Astrocyte of the cerebellum (primary cell): ENCODE data around the gene MRC2.

Experiments used
- DNase-seq: peaks from one replicate; pipeline ENCODE4 v3.0.0-alpha.2; 2011; ENCODE audit warnings: low read depth
- H3K4me3 ChIP-seq: 2 replicates; pipeline ENCODE4 v1.5.1; 2011; ENCODE audit warnings: mild to moderate bottlenecking, low read depth, low read length, moderate library complexity
- in situ Hi-C: cut with HindIII; loops from 2 replicates; pipeline ENCODE4 v1.10.0; 2017; ENCODE audit warnings: low sequenced_read_pairs
- TF ChIP-seq, protein P1 (sequence below): IDR thresholded peaks from 2 replicates; pipeline ENCODE4 v1.5.1; 2012; ENCODE audit warnings: low read length, low read depth, moderate library complexity, mild to moderate bottlenecking; ENCODE audit errors: missing control alignments

MRC2 gene

DNA sequence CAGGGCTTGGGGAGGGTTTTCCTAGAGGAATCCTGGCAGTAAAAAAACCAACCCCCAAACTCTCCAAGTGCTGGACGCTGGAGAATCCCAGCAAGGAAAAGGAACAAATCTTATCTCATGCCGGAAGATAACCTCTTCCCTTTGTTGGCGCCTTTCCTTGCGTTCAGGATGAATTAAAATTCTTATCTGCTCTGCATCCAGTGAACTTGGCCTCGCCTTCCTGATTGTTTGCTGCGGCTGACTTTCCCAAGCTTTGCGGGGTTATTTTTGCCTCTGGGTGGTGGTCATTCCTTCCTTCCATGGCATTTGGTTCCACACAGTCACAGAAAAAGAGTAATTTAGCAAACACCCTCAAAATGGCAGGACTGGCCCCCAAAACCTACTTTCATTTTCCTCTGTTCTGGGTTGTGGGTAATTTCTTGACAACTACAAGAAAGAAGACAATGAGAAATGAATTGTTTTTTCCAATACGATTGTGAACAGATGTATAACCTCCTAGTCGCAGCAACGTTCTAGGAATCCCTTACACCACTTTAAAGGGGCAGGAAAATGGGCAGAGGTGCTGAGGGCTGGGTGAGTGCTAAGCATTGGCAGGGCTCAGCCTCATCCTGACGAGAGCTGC lies 77.8 kb downstream of the MRC2 start:
- TF ChIP-seq, protein P1, sequence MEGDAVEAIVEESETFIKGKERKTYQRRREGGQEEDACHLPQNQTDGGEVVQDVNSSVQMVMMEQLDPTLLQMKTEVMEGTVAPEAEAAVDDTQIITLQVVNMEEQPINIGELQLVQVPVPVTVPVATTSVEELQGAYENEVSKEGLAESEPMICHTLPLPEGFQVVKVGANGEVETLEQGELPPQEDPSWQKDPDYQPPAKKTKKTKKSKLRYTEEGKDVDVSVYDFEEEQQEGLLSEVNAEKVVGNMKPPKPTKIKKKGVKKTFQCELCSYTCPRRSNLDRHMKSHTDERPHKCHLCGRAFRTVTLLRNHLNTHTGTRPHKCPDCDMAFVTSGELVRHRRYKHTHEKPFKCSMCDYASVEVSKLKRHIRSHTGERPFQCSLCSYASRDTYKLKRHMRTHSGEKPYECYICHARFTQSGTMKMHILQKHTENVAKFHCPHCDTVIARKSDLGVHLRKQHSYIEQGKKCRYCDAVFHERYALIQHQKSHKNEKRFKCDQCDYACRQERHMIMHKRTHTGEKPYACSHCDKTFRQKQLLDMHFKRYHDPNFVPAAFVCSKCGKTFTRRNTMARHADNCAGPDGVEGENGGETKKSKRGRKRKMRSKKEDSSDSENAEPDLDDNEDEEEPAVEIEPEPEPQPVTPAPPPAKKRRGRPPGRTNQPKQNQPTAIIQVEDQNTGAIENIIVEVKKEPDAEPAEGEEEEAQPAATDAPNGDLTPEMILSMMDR, result no peak
- no peak for DNase-seq
- H3K4me3 ChIP-seq, result peak overlapping the region; percentile 46
- in situ Hi-C loops, result no loop called here

DNA sequence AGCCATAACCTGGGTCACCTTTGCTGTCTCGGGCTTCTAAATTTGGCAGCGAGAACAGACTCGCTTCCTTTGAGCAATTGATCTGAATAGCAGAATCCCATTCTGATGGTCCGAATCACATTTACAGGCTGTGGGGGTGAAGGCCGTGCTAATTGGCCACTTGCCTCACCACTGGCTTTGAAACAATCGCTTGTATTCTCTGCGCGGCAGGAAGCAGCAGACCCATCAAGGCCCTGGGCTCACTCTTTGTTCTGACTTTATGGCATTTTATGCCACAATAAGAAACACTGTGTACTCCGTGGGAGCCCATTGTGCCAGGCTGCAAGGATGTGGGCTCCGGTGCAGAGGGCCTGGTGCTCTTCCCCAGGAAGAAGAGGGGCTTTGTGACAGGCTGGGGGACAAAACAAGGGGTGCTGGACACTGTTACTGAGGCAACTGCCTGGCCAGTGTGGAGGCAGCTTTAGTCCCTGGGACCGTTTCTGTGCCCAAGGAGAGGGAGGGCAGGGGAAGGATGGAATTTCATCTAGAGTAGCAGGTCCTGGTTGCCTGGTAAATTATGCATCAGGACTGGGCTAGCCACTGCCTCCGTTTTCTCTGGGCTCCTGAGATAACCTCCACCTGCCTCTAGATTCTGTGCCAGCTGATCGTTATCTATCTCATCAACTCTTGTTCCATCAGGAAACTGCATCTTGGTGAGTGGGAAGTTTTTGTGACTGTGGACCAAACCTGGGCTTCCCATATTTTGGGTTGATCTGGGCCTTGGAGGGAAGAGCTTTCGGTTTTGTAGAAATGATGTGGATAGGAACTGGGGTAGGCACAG lies 78.5 kb downstream of the MRC2 start:
- TF ChIP-seq, protein P1, result no peak
- H3K4me3 ChIP-seq, result peak overlapping the region; percentile 46
- DNase-seq, result no peak
- in situ Hi-C loops, result no loop called here

DNA sequence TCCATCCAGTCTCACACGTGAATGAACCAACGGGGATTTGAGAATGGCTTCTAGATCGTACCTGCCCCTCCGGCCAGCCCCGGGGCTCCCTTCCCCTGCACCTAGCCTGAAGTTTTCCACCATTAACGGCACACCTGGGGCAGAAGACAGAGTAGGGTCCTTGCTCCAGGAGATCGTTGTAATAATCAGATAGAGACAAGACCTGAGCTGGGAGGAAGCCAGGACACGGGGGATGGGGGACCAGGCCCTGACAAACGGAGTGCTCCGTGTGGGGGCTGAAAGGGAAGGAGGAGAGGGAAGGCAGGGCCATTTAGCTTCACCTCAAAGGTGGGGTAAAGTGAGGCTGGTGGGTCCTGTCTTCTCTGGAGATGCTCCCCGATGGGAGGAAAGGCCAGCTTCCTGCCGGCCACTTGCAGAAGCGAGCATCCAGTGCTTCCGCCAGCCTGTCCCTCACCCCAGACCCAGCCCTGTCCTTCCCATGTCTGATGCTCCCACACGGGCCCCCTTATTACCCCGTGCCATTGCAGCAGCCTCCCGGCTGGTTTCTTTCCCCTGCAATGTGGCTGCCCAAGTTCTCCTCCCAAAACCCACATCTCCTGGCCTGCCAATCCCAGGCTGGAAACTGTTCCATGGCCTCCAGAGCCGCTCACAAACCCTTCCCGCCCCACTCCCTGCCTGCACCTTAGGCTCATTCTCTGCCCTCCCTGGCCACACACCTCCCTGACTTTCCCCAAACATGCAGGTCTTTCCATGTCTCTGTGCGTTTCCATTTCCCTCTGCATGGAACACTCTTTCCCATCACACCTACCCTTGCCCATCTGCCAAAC lies 79.3 kb downstream of the MRC2 start:
- in situ Hi-C loops, result no loop called here
- TF ChIP-seq, protein P1, result no peak
- DNase-seq, result no peak
- peak overlapping the region; percentile 46 for H3K4me3 ChIP-seq

DNA sequence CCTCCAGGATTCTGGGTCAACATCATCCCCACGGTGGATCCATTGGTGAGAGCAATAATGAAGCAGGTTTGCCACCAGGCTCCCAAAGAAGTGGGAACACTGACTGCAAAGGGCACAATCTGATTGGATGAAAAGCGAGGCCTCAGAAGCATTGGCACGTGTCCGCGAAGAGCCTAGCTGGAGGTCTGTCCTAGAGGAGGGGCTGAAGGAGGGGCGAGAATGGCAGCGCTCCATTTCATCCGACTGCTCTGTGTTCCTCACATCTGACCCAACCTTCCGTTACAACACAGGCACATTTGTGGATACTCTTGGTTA lies 79.9 kb downstream of the MRC2 start:
- in situ Hi-C loops, result no loop called here

DNA sequence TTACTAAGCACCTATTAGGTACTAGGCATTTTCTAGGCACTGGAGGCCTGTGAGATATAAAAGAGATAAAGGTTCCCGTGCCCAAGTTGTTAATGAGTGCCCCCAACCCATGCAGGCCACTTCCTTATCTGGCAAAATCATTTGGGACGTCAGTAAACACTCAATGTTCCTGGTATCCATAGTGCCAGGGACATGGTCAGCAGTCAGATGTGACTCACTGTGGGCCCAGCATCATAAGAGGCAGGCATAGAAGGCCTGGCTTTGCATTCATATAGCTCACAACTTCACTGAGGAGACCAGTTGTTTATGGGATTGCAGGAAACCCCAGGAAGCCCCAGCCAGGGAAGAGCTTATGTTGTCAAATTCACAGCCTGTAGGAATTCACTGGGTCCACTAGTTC lies 81.1 kb downstream of the MRC2 start:
- TF ChIP-seq, protein P1, result no peak
- no peak overlapping the region for H3K4me3 ChIP-seq
- DNase-seq, result no peak
- in situ Hi-C loops, result no loop called here

More for the DNA sequence above, 79.9 kb downstream of the MRC2 start:
- no peak for DNase-seq
- TF ChIP-seq, protein P1, result no peak
- no peak overlapping the region for H3K4me3 ChIP-seq

DNA sequence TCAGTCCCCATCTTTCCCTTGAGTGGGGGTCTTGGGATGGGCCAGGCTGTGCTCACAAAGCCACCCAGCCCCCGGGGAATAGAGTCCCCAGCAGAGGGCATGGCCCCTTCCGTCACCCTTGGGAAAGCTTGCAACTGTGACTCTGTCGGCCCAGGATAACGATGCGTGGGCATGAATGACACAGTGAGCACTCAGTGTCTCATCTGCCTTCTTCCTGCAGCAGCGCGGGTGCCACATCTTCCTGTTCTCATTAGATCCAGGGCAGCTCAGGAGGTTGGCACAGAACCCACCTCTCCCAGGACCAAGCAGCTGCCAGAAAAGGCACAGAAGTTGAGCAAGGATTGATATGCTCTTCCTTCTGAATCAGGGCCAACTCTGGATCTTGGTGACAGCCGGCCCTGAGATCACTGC lies 84.7 kb downstream of the MRC2 start:
- no peak for DNase-seq
- no peak overlapping the region for H3K4me3 ChIP-seq
- TF ChIP-seq, protein P1, result no peak
- in situ Hi-C loops, result no loop called here
